GM23248 (cell line): ENCODE data around the gene CFAP100.

ENCODE experiments used
- EZH2 ChIP-seq: fragments of 200-600 bp; sonication (generic); IDR thresholded peaks from 2 replicates; pipeline ENCODE4 v1.6.1; 2018; ENCODE audit warnings: antibody characterized with exemption, mild to moderate bottlenecking; ENCODE audit not compliant: insufficient read depth, poor library complexity, severe bottlenecking
- EZH2phosphoT487 ChIP-seq: fragments of 200-600 bp; sonication (generic); IDR thresholded peaks from 2 replicates; pipeline ENCODE4 v1.6.1; 2018; ENCODE audit warnings: antibody characterized with exemption, moderate library complexity, mild to moderate bottlenecking, low read depth; ENCODE audit not compliant: insufficient read depth

DNA sequence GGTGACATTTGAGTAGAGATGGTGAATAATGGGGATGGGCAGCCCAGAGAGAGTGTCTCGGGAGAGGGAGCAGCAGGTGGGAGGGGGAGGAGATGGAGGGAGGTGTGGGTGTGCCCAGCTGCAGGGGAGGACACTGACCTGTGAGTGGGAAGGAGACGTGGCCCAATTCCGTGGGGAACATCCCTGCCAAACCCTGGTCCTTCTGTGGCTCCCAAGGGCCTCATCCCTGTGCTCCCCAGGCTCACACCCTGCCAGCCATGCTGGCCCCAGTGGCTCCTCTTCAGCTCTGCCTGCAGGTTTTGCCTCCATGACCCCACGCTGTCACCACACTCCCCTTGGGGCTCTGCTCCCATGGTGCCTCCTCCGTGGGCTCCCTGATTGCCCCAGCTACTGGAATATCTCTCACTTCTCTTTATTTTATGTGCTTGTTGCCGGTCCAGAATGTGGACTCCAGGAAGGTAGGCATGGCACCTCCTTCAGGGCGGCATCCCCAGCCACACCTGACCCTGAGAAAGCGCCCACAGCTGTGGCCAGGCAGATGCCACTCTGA is 7.0 kb downstream of the CFAP100 start:
- TF ChIP-seq EZH2 (no peak), EZH2phosphoT487 (no peak)
